ENCODE results near the gene IGF2BP3.
"Not testable (repeated sequence)": the region's sequence is repeated elsewhere in the genome, so short reads cannot be mapped to it uniquely, and the experiment has no call there.

Gene IGF2BP3

GRCh38 chr7:23470330-23471105 is at the start of gene IGF2BP3:
Gene IGF2BP3, minus strand, starts transcription at chr7:23470491. Its CDS starts 381 bp downstream, at chr7:23470110.
- peak; percentile 79 for DNase-seq (ENCODE audit: low spot score)

DNA sequence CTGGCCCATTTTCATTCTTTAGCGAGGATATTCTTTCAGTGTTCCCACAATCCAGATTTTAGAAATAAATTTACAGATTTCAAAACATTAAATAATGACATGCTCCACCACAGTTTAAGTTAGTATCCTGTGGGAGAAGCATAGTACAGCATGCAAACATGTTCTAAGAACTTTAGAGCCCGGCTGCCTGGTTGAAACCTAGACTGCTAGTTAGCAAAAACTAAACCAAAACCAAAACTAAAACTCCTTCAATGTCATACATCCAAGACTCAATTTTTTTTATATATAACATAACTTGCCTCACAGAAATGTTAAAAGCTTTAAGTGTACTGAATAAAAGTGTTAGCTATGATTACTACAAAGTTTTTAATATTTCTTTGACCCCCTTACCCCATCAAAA is 44.5 kb upstream of the IGF2BP3 start:
- DNase-seq (ENCODE audit: low spot score) = no peak

DNA sequence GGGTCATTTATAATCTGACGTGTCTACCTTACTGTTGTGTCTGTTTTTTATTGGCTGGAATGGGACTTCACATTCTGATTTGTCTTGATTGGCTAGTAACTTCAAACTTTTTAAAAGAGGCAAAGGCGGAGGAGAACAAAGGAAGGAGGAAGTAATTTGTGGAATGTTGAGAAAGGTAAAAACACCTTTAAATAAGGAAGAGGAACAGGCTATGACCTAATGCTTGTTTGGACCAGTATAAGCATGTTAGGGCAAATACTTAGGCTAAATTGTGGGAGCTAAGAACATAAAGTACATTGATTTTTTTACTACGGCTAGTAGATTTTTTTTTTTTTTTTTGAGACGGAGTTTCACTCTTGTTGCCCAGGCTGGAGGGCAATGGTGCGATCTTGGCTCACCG is 43.5 kb upstream of the IGF2BP3 start:
- DNase-seq (ENCODE audit: low spot score) = not testable (repeated sequence)

DNA sequence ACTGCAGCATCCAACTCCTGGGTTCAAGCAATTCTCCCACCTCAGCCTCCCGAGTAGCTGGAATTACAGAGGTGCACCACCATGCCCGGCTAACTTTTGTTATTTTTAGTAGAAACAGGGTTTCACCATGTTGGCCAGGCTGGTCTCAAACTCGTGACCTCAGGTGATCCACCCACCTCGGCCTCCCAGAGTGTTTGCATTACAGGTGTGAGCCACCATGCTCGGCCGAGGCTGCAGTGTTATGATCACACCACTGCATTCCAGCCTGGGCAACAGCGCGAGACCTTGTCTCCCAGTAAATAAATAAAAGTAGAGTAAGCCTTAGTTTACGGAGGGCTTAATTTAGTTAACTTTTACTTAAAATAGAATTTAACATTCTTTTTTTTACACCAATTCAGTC is 23.7 kb upstream of the IGF2BP3 start:
- no peak for DNase-seq (ENCODE audit: low spot score)

GRCh38 chr7:23491502-23491901 is 21.2 kb upstream of the IGF2BP3 start:
- no peak for DNase-seq (ENCODE audit: low spot score)

- no peak for DNase-seq (ENCODE audit: low spot score)
Measured at GRCh38 chr7:23490357-23491135, 20.3 kb upstream of the IGF2BP3 start.

DNA sequence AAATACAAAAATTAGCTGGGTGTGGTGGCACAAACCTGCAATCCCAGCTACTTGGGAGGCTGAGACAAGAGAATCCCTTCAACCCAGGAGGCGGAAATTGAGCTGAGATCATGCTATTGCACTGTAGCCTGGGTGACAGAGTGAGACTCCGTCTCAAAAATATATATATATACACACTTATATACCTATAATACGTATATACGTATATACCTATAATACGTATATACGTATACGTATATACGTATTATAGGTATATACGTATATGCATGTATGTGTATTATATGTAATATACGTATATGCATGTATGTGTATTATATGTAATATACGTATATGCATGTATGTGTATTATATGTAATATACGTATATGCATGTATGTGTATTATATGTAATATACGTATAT is 18.4 kb upstream of the IGF2BP3 start:
- not testable (repeated sequence) for DNase-seq (ENCODE audit: low spot score)

GRCh38 chr7:23487670-23488069 is 17.4 kb upstream of the IGF2BP3 start:
- DNase-seq (ENCODE audit: low spot score) = no peak

- DNase-seq (ENCODE audit: low spot score) = no peak
Measured at GRCh38 chr7:23486002-23486773, 15.9 kb upstream of the IGF2BP3 start.

DNA sequence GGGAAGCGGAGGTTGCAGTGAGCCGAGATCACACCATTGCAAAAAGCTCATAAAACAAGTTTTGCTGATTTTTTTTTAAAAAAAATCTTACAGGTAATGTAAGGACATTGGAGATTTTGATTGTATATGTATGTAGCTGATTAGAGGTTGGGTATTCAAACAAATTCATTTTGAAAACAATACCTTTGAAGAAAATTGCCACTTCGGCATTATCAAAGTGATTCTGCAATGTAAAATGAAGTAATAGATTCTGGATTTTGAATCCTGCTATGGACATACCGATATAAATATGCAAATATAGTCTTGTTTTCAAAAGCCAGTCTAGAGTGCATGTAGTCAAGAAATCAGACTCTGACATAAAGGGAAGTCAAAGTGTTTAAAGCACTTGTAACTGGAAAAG is 12.4 kb upstream of the IGF2BP3 start:
- DNase-seq (ENCODE audit: low spot score) = no peak

- DNase-seq (ENCODE audit: low spot score) = no peak
Measured at GRCh38 chr7:23477962-23478866, 7.9 kb upstream of the IGF2BP3 start.

DNA sequence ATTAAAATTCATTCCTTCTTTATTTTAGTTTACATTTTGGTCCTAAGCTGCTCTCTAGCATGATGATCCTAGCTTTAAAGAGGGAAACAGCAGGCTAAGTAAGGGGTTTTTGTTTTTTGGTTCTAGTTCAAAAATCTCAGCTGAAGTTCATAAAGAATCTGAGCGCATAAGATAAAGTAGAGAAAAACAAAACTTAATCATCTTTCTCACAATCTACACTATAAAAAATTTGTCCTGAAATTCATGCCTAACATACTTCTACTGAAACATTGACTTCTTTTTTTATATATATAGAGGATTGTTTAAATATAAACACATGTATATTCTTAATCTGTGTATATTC is 6.8 kb upstream of the IGF2BP3 start:
- no peak for DNase-seq (ENCODE audit: low spot score)

DNA sequence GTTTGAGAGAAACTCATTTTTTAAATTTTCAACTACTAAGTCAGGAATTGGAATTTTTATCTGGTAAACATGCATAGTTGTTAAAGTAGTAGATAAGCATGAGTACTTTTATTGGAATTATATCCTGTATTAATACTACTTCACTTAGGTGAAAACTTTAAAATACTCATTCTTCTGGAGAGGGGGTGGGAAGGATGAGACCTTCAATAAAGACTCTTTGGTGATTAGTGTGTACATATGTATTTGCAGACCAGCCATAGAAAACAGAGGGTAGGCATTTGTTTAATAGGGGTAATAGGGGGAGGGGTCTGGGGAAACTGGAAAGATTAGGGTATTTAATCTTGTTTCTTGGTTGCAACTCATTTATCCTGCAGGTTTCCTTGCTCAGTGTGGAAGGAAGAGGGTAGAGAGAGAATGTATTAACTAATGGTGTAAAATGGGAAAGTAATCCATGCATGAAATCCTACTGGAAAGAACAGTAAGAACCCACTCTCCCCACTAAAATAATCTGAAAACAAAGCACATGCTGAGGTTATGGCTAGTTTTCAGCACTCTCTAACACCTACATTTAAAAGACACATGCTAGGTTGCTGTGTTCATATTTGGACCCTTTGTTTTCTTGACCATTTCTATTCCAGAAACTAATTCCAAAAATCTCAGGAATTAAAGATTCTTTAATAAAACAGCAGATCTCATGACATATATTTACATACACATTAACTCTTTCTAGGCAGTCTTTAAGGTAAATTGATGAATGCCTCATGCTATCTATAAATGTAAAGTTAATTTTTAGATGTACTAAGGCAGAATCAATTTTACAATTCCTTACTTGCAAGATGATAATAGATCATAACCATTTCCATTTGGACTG is 6.2 kb upstream of the IGF2BP3 start:
- no peak for DNase-seq (ENCODE audit: low spot score)

- DNase-seq (ENCODE audit: low spot score) = no peak
Measured at GRCh38 chr7:23475576-23475839, 5.2 kb upstream of the IGF2BP3 start.

DNA sequence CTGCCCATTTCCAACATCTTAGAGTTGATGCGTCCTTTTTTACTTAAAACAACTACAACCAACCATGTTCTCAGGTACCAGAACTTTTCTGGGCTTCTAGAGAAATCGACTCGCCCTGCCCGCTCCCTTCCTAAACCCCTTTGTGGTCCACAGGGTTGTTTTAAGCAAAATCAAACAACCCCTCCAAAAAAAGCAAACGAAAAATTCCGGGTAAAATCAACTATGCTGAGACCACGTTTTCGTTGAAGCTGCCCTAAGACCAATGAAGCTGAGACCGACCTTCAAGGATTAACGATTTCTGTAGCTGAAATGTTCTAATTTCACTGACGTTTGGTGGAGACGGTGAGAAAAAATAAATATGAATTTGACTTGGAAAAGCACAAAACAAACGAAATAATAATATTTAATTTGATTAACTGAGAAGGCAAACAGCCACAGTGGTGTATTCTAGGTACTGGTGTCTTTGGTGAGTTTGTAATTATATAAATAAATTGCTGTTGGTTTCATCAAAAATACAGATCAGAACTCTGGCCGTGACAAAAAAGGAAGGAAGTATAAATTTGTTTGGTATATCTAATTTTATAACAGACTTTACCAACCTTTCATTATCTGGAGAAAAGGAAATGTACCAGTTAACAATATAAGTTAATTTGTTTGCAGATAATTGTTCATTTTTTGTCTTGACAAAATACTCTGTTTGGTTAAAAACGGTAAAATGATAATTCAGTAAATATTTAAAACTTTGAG is 4.7 kb upstream of the IGF2BP3 start:
- DNase-seq (ENCODE audit: low spot score) = no peak

DNA sequence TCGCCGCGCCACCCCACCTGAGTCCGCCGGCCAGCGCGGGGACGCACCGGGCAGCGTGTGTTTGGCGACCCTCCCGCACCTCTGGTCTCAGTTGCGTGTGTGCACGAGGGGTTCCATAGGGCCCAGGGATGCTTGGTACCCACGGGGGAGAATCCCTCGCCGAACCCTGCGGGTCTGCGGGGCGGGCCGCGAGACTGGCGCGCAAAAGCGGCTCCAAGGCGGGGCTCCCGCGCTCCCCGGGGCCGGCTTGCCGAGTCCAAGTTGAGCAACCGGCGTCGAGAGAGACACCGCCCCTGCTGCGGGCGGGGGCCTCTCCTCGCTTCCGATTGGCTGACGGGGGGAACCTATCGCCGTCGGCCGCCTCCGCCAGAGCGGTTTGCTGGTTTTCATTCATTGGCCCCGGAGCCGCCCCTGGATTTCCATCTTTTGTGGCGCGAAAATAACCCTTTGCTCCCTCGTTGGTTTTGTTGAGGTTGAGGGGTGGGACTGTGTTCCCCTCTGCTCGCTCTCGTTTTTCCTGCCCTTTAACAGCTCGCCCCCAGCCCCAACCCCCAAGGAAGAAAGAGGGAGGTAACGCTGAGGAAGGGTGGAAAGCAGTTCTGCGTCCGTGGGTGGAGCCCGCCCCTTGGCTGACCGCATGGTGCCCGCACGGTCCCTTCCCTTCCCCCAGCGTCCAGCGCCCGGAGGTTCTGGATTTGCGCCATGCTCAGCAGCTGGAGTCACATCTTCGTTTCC is 4.0 kb upstream of the IGF2BP3 start:
- DNase-seq (ENCODE audit: low spot score) = peak; percentile 95

- no peak for DNase-seq (ENCODE audit: low spot score)
Measured at GRCh38 chr7:23473844-23474093, 3.5 kb upstream of the IGF2BP3 start.

DNA sequence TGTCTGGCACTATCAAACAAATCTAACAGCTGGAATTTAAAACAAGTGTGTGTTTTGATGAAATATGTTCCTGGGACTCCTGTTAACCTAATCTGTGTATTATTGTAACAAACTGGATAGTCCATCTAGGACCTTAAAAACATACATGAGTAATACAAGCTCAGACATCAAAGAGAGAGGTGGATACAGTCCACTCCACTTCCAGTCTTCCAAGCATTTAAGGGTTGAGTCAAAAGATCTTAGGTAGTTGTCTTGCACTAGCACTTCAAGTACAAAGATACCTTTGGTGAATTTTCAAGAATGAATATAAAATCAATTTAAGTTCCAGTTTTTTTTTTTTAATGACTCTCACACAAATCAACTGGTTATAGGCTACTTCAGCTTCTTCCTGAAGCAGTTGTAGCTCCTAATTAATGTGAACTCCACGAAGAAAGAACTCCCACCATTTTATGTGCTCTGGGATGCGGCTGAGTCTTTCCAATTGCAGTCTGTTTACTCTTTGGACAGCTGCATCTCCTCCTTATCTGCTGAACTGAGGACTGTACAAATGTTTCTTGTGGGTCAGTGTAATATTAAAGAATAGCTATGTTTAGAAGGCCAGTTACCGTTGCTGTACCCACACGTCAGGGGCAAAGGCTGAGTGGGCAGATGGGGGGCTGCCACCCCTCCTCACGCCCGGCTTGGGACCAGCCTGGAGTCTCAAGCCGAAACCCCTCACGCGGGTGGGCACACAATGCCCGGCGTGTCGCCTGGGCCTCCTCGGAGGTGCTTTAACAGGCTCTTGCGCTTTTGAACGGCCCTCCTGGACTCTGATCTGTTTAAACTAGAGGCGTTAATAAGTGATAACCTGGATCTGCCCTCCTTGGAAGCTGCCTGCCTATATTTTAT is 2.9 kb upstream of the IGF2BP3 start:
- DNase-seq (ENCODE audit: low spot score) = peak; percentile 26

DNA sequence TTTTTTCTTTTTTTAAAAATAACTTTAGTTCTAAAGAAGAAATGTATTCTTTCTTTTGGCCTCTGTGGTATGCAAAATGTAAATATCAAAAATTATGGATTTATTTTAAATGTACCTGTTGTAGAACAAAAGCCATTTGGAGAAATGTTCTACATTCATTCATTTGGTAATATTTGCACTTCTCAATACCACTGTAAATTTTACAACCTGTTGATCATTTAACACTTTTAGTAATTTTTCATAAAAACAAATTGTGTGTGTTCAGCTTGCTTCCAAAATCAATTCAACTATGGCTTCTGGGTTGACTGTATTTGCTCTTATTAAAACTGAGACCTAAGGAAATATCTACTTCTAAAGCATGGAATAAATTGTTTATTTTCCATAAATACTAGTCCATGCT is 2.3 kb upstream of the IGF2BP3 start:
- DNase-seq (ENCODE audit: low spot score) = no peak
